PFSK-1 (cell line): ENCODE results near the gene DYNLRB2.

Source experiments
- FOXP2 ChIP-seq: optimal IDR thresholded peaks from 2 replicates; pipeline ENCODE3; 2011; ENCODE audit warnings: borderline replicate concordance, control low read depth, inconsistent platforms; ENCODE audit not compliant: insufficient read depth; ENCODE audit errors: extremely low read length, extremely low read depth
- POLR2AphosphoS5 ChIP-seq: IDR thresholded peaks from 2 replicates; pipeline ENCODE4 v1.6.1; 2012; ENCODE audit warnings: low read depth, mild to moderate bottlenecking, control low read depth, low read length, moderate library complexity
- REST ChIP-seq, 2 experiments: IDR thresholded peaks; 2 replicates each; pipeline versions ENCODE4 v1.6.1 to v1.8.0; 2011 to 2012; ENCODE audit warnings: low read depth in 2 of 2, low read length in 2 of 2, control low read depth in 1 of 2, inconsistent platforms in 1 of 2, mild to moderate bottlenecking in 1 of 2, moderate library complexity in 1 of 2; ENCODE audit not compliant: insufficient read depth in 1 of 2
- SIN3A ChIP-seq: IDR thresholded peaks from 2 replicates; pipeline ENCODE4 v1.6.1; 2012; ENCODE audit warnings: mild to moderate bottlenecking, low read length, moderate library complexity, borderline replicate concordance; ENCODE audit not compliant: insufficient read depth

- no peak for TF ChIP-seq SIN3A
- no peak for TF ChIP-seq POLR2AphosphoS5
- TF ChIP-seq REST (IDR thresholded peaks at IDR 0.05; ENCODE audit: insufficient read depth in 1 of 2, low read depth in 2 of 2, low read length in 2 of 2): no peak
- no peak for TF ChIP-seq FOXP2
Observed at GRCh38 chr16:80573700-80574120, 32.9 kb downstream of the DYNLRB2 start.
